ENCODE data around the gene LMCD1. TPM values are rescaled to one million over a fixed set of nuclear protein-coding genes. Genes with fewer than 3 reads are reported as not detected.

The LMCD1 gene
- total and polyA plus RNA-seq, 2 donors = 7.8 to 34.7 TPM

GRCh38 chr3:8523041-8523440, 21.4 kb downstream of the LMCD1 start:
- no peaks in the 10 kb centered on the region for H3K9me3 ChIP-seq (ENCODE audit: control insufficient read depth in 2 of 2, insufficient read depth in 1 of 2, low read length in 1 of 2)
- no peaks in the 10 kb centered on the region for H3K36me3 ChIP-seq (ENCODE audit: control insufficient read depth in 2 of 2, insufficient read depth in 2 of 2, low read length in 1 of 2)
- peaks cover 0 to 3% of the 10 kb centered on the region in 2 donors for H3K4me1 ChIP-seq (ENCODE audit: control insufficient read depth in 2 of 2, insufficient read depth in 2 of 2, low read length in 2 of 2)
- H3K27me3 ChIP-seq (ENCODE audit: control insufficient read depth in 2 of 2, insufficient read depth in 1 of 2, low read length in 1 of 2) = no peaks in the 10 kb centered on the region
- DNase-seq (ENCODE audit: low read depth in 6 of 9, low spot score in 9 of 9) = no peak
- 69% methylated on average over 1 of the region's 1 CpG for WGBS
- no peak overlapping the region for H3K27ac ChIP-seq (ENCODE audit: low read depth in 1 of 2, low read length in 1 of 2)
- H3K4me3 ChIP-seq (ENCODE audit: low read length in 2 of 2) = no peak overlapping the region

DNA sequence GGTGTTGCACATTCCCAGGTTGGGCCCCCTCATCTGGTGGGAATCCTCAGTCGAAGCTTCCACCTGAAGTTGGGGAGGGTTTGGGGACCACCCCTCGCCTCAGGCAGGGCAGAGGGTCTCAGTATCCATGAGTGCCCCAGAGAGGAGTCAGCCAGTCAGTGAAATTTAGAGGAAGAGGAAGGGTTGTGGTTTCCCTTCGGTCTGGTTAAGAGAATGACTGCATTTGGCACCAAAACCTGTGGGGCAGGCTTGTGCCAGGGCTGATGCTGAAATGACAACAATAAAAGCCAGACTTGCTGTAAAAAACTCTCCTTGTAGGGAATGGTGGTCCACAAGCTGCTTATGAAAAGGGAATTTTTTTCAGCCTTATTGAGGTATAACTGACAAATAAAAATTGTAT, 22.6 kb downstream of the LMCD1 start:
- no peak for DNase-seq (ENCODE audit: low read depth in 6 of 9, low spot score in 9 of 9)
- no peak overlapping the region for H3K4me3 ChIP-seq (ENCODE audit: low read length in 2 of 2)

GRCh38 chr3:8524656-8525399, 23.2 kb downstream of the LMCD1 start:
- Histone ChIP-seq H3K4me1 (ENCODE audit: control insufficient read depth in 2 of 2, insufficient read depth in 2 of 2, low read length in 2 of 2) (peaks cover 0 to 3% of the 10 kb centered on the region in 2 donors), H3K4me3 (ENCODE audit: low read length in 2 of 2) (no peak overlapping the region), H3K9me3 (ENCODE audit: control insufficient read depth in 2 of 2, insufficient read depth in 1 of 2, low read length in 1 of 2) (no peaks in the 10 kb centered on the region), H3K27ac (ENCODE audit: low read depth in 1 of 2, low read length in 1 of 2) (no peak overlapping the region), H3K27me3 (ENCODE audit: control insufficient read depth in 2 of 2, insufficient read depth in 1 of 2, low read length in 1 of 2) (no peaks in the 10 kb centered on the region), H3K36me3 (ENCODE audit: control insufficient read depth in 2 of 2, insufficient read depth in 2 of 2, low read length in 1 of 2) (no peaks in the 10 kb centered on the region)
- 96% methylated on average over 5 of the region's 5 CpGs for WGBS
- no peak for DNase-seq (ENCODE audit: low read depth in 6 of 9, low spot score in 9 of 9)

More for the DNA sequence above, 22.6 kb downstream of the LMCD1 start:
- Histone ChIP-seq H3K4me1 (ENCODE audit: control insufficient read depth in 2 of 2, insufficient read depth in 2 of 2, low read length in 2 of 2) (peaks cover 0 to 3% of the 10 kb centered on the region in 2 donors), H3K27me3 (ENCODE audit: control insufficient read depth in 2 of 2, insufficient read depth in 1 of 2, low read length in 1 of 2) (no peaks in the 10 kb centered on the region), H3K36me3 (ENCODE audit: control insufficient read depth in 2 of 2, insufficient read depth in 2 of 2, low read length in 1 of 2) (no peaks in the 10 kb centered on the region), H3K9me3 (ENCODE audit: control insufficient read depth in 2 of 2, insufficient read depth in 1 of 2, low read length in 1 of 2) (no peaks in the 10 kb centered on the region), H3K27ac (ENCODE audit: low read depth in 1 of 2, low read length in 1 of 2) (no peak overlapping the region)
- WGBS = 10% methylated on average over 3 of the region's 3 CpGs

DNA sequence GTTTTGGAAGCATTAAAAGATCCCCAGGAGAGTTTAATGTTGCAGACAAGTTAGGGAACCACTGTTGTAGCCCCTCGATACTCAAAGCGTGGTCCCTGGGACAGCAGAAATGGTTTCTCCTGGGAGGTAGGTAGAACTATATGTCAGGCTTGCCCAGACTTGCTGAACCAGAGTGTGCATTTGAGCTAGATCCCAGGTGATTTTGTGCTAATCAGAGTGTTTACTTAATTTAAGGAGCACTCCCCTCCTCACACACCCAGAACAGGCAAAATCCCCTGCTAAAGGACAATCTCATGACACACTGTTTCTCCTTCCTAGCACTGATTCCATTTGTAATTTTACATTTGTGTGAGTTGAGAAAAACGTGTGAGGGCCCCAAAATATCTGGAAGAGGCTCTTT, 24.3 kb downstream of the LMCD1 start:
- DNase-seq (ENCODE audit: low read depth in 6 of 9, low spot score in 9 of 9) = no peak
- Histone ChIP-seq H3K27me3 (ENCODE audit: control insufficient read depth in 2 of 2, insufficient read depth in 1 of 2, low read length in 1 of 2) (no peaks in the 10 kb centered on the region), H3K4me1 (ENCODE audit: control insufficient read depth in 2 of 2, insufficient read depth in 2 of 2, low read length in 2 of 2) (peaks cover 0 to 3% of the 10 kb centered on the region in 2 donors), H3K36me3 (ENCODE audit: control insufficient read depth in 2 of 2, insufficient read depth in 2 of 2, low read length in 1 of 2) (no peaks in the 10 kb centered on the region), H3K27ac (ENCODE audit: low read depth in 1 of 2, low read length in 1 of 2) (no peak overlapping the region), H3K9me3 (ENCODE audit: control insufficient read depth in 2 of 2, insufficient read depth in 1 of 2, low read length in 1 of 2) (no peaks in the 10 kb centered on the region), H3K4me3 (ENCODE audit: low read length in 2 of 2) (no peak overlapping the region)
- 89% methylated on average over 3 of the region's 3 CpGs for WGBS

DNA sequence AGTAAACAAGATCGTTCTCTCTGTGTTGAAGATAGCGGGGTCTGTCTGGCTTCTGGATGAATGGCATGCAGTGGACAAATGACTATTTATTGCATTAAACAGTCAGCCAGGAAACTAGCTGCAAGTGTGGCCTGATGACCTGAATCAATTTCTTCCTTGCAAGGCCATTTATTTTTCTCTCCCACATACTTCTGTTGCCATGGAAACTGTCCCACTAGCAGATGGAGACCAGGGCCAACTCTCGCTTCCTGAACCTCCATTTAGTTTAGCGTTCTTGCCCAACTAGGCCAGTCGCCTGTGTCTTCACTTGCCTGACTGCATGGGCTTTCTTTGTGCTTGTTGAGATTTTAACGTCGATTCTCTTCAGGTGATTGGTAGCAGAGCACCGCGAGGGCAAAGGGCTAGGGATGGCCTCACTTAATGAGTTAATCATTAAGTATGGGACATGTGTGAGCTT, 27.6 kb downstream of the LMCD1 start:
- WGBS = 87% methylated on average over 9 of the region's 9 CpGs
- no peak overlapping the region for H3K27ac ChIP-seq (ENCODE audit: low read depth in 1 of 2, low read length in 1 of 2)
- peaks cover 0 to under 1% of the 10 kb centered on the region in 2 donors for H3K4me1 ChIP-seq (ENCODE audit: control insufficient read depth in 2 of 2, insufficient read depth in 2 of 2, low read length in 2 of 2)
- no peak overlapping the region for H3K4me3 ChIP-seq (ENCODE audit: low read length in 2 of 2)
- H3K27me3 ChIP-seq (ENCODE audit: control insufficient read depth in 2 of 2, insufficient read depth in 1 of 2, low read length in 1 of 2) = no peaks in the 10 kb centered on the region
- H3K9me3 ChIP-seq (ENCODE audit: control insufficient read depth in 2 of 2, insufficient read depth in 1 of 2, low read length in 1 of 2) = no peaks in the 10 kb centered on the region
- DNase-seq (ENCODE audit: low read depth in 6 of 9, low spot score in 9 of 9) = no peak
- no peaks in the 10 kb centered on the region for H3K36me3 ChIP-seq (ENCODE audit: control insufficient read depth in 2 of 2, insufficient read depth in 2 of 2, low read length in 1 of 2)

- H3K27me3 ChIP-seq (ENCODE audit: control insufficient read depth in 2 of 2, insufficient read depth in 1 of 2, low read length in 1 of 2) = no peaks in the 10 kb centered on the region
- H3K27ac ChIP-seq (ENCODE audit: low read depth in 1 of 2, low read length in 1 of 2) = no peak overlapping the region
- H3K4me3 ChIP-seq (ENCODE audit: low read length in 2 of 2) = no peak overlapping the region
- H3K36me3 ChIP-seq (ENCODE audit: control insufficient read depth in 2 of 2, insufficient read depth in 2 of 2, low read length in 1 of 2) = no peaks in the 10 kb centered on the region
- H3K4me1 ChIP-seq (ENCODE audit: control insufficient read depth in 2 of 2, insufficient read depth in 2 of 2, low read length in 2 of 2) = no peaks in the 10 kb centered on the region
- H3K9me3 ChIP-seq (ENCODE audit: control insufficient read depth in 2 of 2, insufficient read depth in 1 of 2, low read length in 1 of 2) = no peaks in the 10 kb centered on the region
- 91% methylated on average over 12 of the region's 12 CpGs for WGBS
- DNase-seq (ENCODE audit: low read depth in 6 of 9, low spot score in 9 of 9) = no peak
Measured at GRCh38 chr3:8529738-8530525, 28.3 kb downstream of the LMCD1 start.

- H3K27ac ChIP-seq (ENCODE audit: low read depth in 1 of 2, low read length in 1 of 2) = no peak overlapping the region
- H3K27me3 ChIP-seq (ENCODE audit: control insufficient read depth in 2 of 2, insufficient read depth in 1 of 2, low read length in 1 of 2) = no peaks in the 10 kb centered on the region
- DNase-seq (ENCODE audit: low read depth in 6 of 9, low spot score in 9 of 9) = no peak
- H3K9me3 ChIP-seq (ENCODE audit: control insufficient read depth in 2 of 2, insufficient read depth in 1 of 2, low read length in 1 of 2) = no peaks in the 10 kb centered on the region
- WGBS = 93% methylated on average over 1 of the region's 1 CpG
- no peak overlapping the region for H3K4me3 ChIP-seq (ENCODE audit: low read length in 2 of 2)
- H3K4me1 ChIP-seq (ENCODE audit: control insufficient read depth in 2 of 2, insufficient read depth in 2 of 2, low read length in 2 of 2) = no peaks in the 10 kb centered on the region
- H3K36me3 ChIP-seq (ENCODE audit: control insufficient read depth in 2 of 2, insufficient read depth in 2 of 2, low read length in 1 of 2) = no peaks in the 10 kb centered on the region
Measured at GRCh38 chr3:8530581-8530980, 29.0 kb downstream of the LMCD1 start.

DNA sequence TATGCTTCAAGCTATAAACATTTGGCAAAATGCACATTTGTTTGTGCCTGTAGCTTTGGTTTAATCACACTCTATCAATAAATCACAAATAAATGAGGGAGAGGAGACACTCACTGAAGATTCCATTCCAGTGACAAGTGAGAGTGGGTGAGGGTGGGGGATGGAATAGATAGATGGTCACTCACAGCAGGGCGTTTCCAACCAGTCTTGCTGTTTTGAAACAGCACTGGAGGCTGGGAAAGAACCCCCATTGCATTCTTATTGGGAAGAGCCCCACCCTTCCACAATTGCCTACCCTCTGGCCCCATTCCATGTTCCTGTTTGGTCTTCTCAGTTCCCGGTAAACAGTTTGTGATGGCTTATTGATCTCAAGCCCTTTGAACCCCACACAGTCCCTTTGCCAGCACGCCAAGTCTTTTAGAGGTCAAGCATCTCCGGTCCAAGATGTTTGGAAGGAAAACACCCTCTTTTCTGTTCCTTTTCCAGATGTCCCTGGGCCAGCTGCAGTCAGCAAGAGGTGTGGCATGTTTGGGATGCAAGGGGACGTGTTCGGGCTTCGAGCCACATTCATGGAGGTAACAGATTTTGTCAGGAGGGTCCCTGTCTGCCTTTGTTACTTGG, 30.7 kb downstream of the LMCD1 start:
- DNase-seq (ENCODE audit: low read depth in 6 of 9, low spot score in 9 of 9) = no peak
- Histone ChIP-seq H3K9me3 (ENCODE audit: control insufficient read depth in 2 of 2, insufficient read depth in 1 of 2, low read length in 1 of 2) (no peaks in the 10 kb centered on the region), H3K36me3 (ENCODE audit: control insufficient read depth in 2 of 2, insufficient read depth in 2 of 2, low read length in 1 of 2) (no peaks in the 10 kb centered on the region), H3K27me3 (ENCODE audit: control insufficient read depth in 2 of 2, insufficient read depth in 1 of 2, low read length in 1 of 2) (no peaks in the 10 kb centered on the region), H3K4me3 (ENCODE audit: low read length in 2 of 2) (no peak overlapping the region), H3K4me1 (ENCODE audit: control insufficient read depth in 2 of 2, insufficient read depth in 2 of 2, low read length in 2 of 2) (no peaks in the 10 kb centered on the region), H3K27ac (ENCODE audit: low read depth in 1 of 2, low read length in 1 of 2) (no peak overlapping the region)
- WGBS = 92% methylated on average over 7 of the region's 7 CpGs

All from thymus (tissue), 11 donors.